H1 (cell line): ENCODE results near the gene DEAF1. TPM values are rescaled to one million over a fixed set of nuclear protein-coding genes. Genes with fewer than 3 reads are reported as not detected.
A peak's percentile ranks its signal among the peaks of the same experiment; 100 is the strongest.

Source experiments
- CTCF ChIA-PET: fragments of 300-600 bp; sonication (Branson Sonifier 250); formaldehyde crosslinking; loops from one replicate; lab custom pipeline; 2021; ENCODE audit not compliant: partially characterized antibody; lab: Charles Lee
- POLR2A ChIA-PET: fragments of 300-600 bp; sonication (Branson Sonifier 250); formaldehyde crosslinking; loops from one replicate; lab custom pipeline; 2021; ENCODE audit warnings: inconsistent platforms; ENCODE audit not compliant: partially characterized antibody; lab: Charles Lee
- DNase-seq, 2 experiments: peaks; one replicate each; pipeline versions ENCODE4 v3.0.0 to v3.0.0-alpha.2; 2010 to 2022; ENCODE audit warnings: low spot score in 2 of 2, low read depth in 1 of 2, mixed read lengths in 1 of 2
- FAIRE-seq: peaks from 2 replicates; lab custom pipeline; 2011; peaks lifted over from hg19 to GRCh38; lab: Jason Lieb, UNC
- H2AFZ ChIP-seq: 2 replicates; pipeline ENCODE4 v1.8.1; 2012; ENCODE audit warnings: low read length, inconsistent platforms
- H2AK5ac ChIP-seq: 2 replicates; pipeline ENCODE4 v1.6.1; 2013; ENCODE audit warnings: low read depth, low read length
- H2BK120ac ChIP-seq: replicated peaks from 2 replicates; pipeline ENCODE3; 2013; ENCODE audit warnings: low read depth, low read length, inconsistent platforms
- H2BK12ac ChIP-seq: 2 replicates; pipeline ENCODE4 v1.6.1; 2013; ENCODE audit warnings: low read depth, low read length
- H2BK15ac ChIP-seq: 2 replicates; pipeline ENCODE4 v1.6.1; 2013; ENCODE audit warnings: low read length
- H2BK20ac ChIP-seq: 2 replicates; pipeline ENCODE4 v1.6.1; 2013; ENCODE audit warnings: low read length
- H2BK5ac ChIP-seq: 2 replicates; pipeline ENCODE4 v1.6.1; 2013; ENCODE audit warnings: low read depth, low read length
- H3K14ac ChIP-seq: 2 replicates; pipeline ENCODE4 v1.6.1; 2013; ENCODE audit warnings: inconsistent platforms; ENCODE audit not compliant: insufficient read length
- H3K18ac ChIP-seq: 2 replicates; pipeline ENCODE4 v1.6.1; 2013; ENCODE audit warnings: low read length; ENCODE audit errors: extremely low read depth
- H3K23ac ChIP-seq: 2 replicates; pipeline ENCODE4 v1.6.1; 2013; ENCODE audit warnings: inconsistent platforms; ENCODE audit not compliant: insufficient read length
- H3K23me2 ChIP-seq: 2 replicates; pipeline ENCODE4 v1.6.1; 2013; ENCODE audit warnings: low read depth, low read length
- H3K27ac ChIP-seq: 2 replicates; pipeline ENCODE4 v1.6.1; 2011; ENCODE audit warnings: low read depth, low read length, inconsistent platforms
- H3K27me3 ChIP-seq, 4 experiments: replicated peaks in 1 of 4; 1 replicate in 1 of 4; 2 replicates in 3 of 4; pipeline versions ENCODE4 v1.6.1 to v1.8.1; 2011 to 2013; ENCODE audit warnings: low read length in 3 of 4, mild to moderate bottlenecking in 3 of 4, inconsistent platforms in 2 of 4, mixed read lengths in 2 of 4, moderate library complexity in 1 of 4; ENCODE audit not compliant: control insufficient read depth in 3 of 4, insufficient read depth in 3 of 4; ENCODE audit errors: extremely low read depth in 1 of 4
- H3K36me3 ChIP-seq, 4 experiments: 2 replicates each; pipeline versions ENCODE4 v1.6.1 to v1.8.1; 2011 to 2013; ENCODE audit warnings: mild to moderate bottlenecking in 4 of 4, low read length in 3 of 4, moderate library complexity in 2 of 4, control low read depth in 1 of 4, inconsistent platforms in 1 of 4; ENCODE audit not compliant: insufficient read depth in 4 of 4, control insufficient read depth in 2 of 4
- H3K4ac ChIP-seq: replicated peaks from 2 replicates; pipeline ENCODE3; 2013; ENCODE audit warnings: low read length, low read depth, mixed read lengths, inconsistent platforms; ENCODE audit not compliant: insufficient read length
- H3K4me1 ChIP-seq, 4 experiments: replicated peaks in 1 of 4; 1 replicate in 1 of 4; 2 replicates in 3 of 4; pipeline versions ENCODE4 v1.6.1 to v1.8.1; 2011 to 2013; ENCODE audit warnings: low read length in 3 of 4, inconsistent platforms in 2 of 4, mixed read lengths in 1 of 4; ENCODE audit not compliant: insufficient read depth in 4 of 4, control insufficient read depth in 3 of 4
- H3K4me2 ChIP-seq, 2 experiments: 2 replicates each; pipeline versions ENCODE4 v1.6.1 to v1.8.1; 2011 to 2013; ENCODE audit warnings: low read depth in 2 of 2, low read length in 2 of 2, control low read depth in 1 of 2, inconsistent platforms in 1 of 2, mild to moderate bottlenecking in 1 of 2; ENCODE audit not compliant: insufficient read depth in 1 of 2
- H3K4me3 ChIP-seq, 4 experiments: fragments of 200-600, 300-600 bp in 1 of 4; sonication (generic), shearing (Covaris generic), sonication (Bioruptor Twin) in 1 of 4; 2 replicates each; pipeline versions ENCODE4 v1.5.1 to v1.8.1; 2011 to 2016; ENCODE audit warnings: low read length in 4 of 4, low read depth in 3 of 4, control low read depth in 2 of 4, inconsistent platforms in 2 of 4, mild to moderate bottlenecking in 2 of 4, mixed read lengths in 1 of 4, moderate library complexity in 1 of 4; ENCODE audit not compliant: insufficient read depth in 2 of 4; ENCODE audit errors: extremely low read depth in 1 of 4
- H3K56ac ChIP-seq: replicated peaks from 2 replicates; pipeline ENCODE3; 2013; ENCODE audit warnings: low read depth, mild to moderate bottlenecking, mixed read lengths, low read length, inconsistent platforms; ENCODE audit not compliant: insufficient read length
- H3K79me1 ChIP-seq: 2 replicates; pipeline ENCODE4 v1.6.1; 2013; ENCODE audit warnings: low read depth, low read length, control low read depth
- H3K79me2 ChIP-seq, 2 experiments: 2 replicates each; pipeline versions ENCODE4 v1.6.1 to v1.8.1; 2012 to 2013; ENCODE audit warnings: low read length in 2 of 2, mild to moderate bottlenecking in 2 of 2, inconsistent platforms in 1 of 2; ENCODE audit not compliant: insufficient read depth in 2 of 2, control insufficient read depth in 1 of 2
- H3K9ac ChIP-seq, 4 experiments: replicated peaks in 1 of 4; 1 replicate in 1 of 4; 2 replicates in 3 of 4; pipeline versions ENCODE4 v1.6.1 to v1.8.1; 2011 to 2013; ENCODE audit warnings: low read depth in 3 of 4, low read length in 3 of 4, control low read depth in 2 of 4, mild to moderate bottlenecking in 2 of 4, moderate library complexity in 2 of 4, inconsistent platforms in 1 of 4; ENCODE audit errors: extremely low read depth in 1 of 4
- H3K9me3 ChIP-seq, 2 experiments: 2 replicates each; pipeline versions ENCODE4 v1.6.1 to v1.8.1; 2012 to 2013; ENCODE audit warnings: mild to moderate bottlenecking in 2 of 2, moderate library complexity in 2 of 2, control low read depth in 1 of 2, inconsistent platforms in 1 of 2, low read depth in 1 of 2, low read length in 1 of 2, mixed read lengths in 1 of 2; ENCODE audit not compliant: insufficient read depth in 2 of 2
- H4K20me1 ChIP-seq, 2 experiments: replicated peaks in 1 of 2; 2 replicates each; pipeline versions ENCODE3 to v1.8.1; 2011 to 2013; ENCODE audit warnings: inconsistent platforms in 2 of 2, low read length in 2 of 2, mild to moderate bottlenecking in 1 of 2; ENCODE audit not compliant: insufficient read depth in 2 of 2, control insufficient read depth in 1 of 2
- H4K5ac ChIP-seq: 2 replicates; pipeline ENCODE4 v1.6.1; 2013; ENCODE audit warnings: low read length, low read depth, mixed read lengths, inconsistent platforms; ENCODE audit not compliant: insufficient read length
- H4K8ac ChIP-seq: 2 replicates; pipeline ENCODE4 v1.8.0; 2013; ENCODE audit warnings: mild to moderate bottlenecking, moderate library complexity, low read length, inconsistent platforms; ENCODE audit not compliant: insufficient read depth; ENCODE audit errors: extremely low read depth
- H4K91ac ChIP-seq: replicated peaks from 2 replicates; pipeline ENCODE3; 2013; ENCODE audit warnings: low read length, mixed read lengths, inconsistent platforms; ENCODE audit not compliant: insufficient read length
- HDAC6 ChIP-seq: IDR thresholded peaks from one replicate; pipeline ENCODE4 v1.7.1; 2012; ENCODE audit warnings: low read depth, mild to moderate bottlenecking, inconsistent platforms, low read length, moderate library complexity
- KDM5A ChIP-seq: fragments of 200-600 bp; IDR thresholded peaks from 2 replicates; pipeline ENCODE4 v1.7.1; 2012; ENCODE audit warnings: mild to moderate bottlenecking, low read length, inconsistent platforms, mixed read lengths
- NRF1 ChIP-seq: IDR thresholded peaks from 2 replicates; pipeline ENCODE4 v1.6.1; 2011; ENCODE audit warnings: mild to moderate bottlenecking, low read depth, low read length, improper control_type of control experiment
- POLR2AphosphoS5 ChIP-seq: IDR thresholded peaks from 2 replicates; pipeline ENCODE4 v1.6.1; 2011; ENCODE audit warnings: low read depth, low read length
- USF2 ChIP-seq: IDR thresholded peaks from 2 replicates; pipeline ENCODE4 v1.6.1; 2011; ENCODE audit warnings: low read length, improper control_type of control experiment
- WGBS, 2 experiments: shearing (Covaris generic) in 1 of 2; methylation state at CpG; one replicate each; pipeline versions ENCODE4 v1.1.6 to v1.1.7; 2013 to 2015; ENCODE audit warnings: low lambda C conversion rate in 2 of 2, mixed read lengths in 2 of 2, inconsistent platforms in 1 of 2, low coverage in 1 of 2, missing lambda C conversion rate in 1 of 2; ENCODE audit not compliant: insufficient replicate concordance in 2 of 2, insufficient coverage in 1 of 2, insufficient read length in 1 of 2; ENCODE audit errors: extremely low coverage in 1 of 2, missing lambda C conversion rate in 1 of 2; 5-methylcytosine and 5-hydroxymethylcytosine counted together
- polyA plus RNA-seq, 7 experiments: library from polyadenylated mRNA; depleted of rRNA in 3 of 7; stranded (reverse) in 5 of 7; unstranded in 2 of 7; fragments of >200 nt in 5 of 7; fragments of 200-250 nt in 2 of 7; gene quantifications; 1 replicate in 5 of 7; 2 replicates in 1 of 7; 4 replicates in 1 of 7; pipeline versions ENCODE4 v1.2.1 to v1.2.3, GENCODE V29; 2011 to 2013; ENCODE audit warnings: missing spikeins in 2 of 7, mixed read lengths in 2 of 7
- total RNA-seq: library from RNA; stranded (reverse); fragmentation: NEBNext Ultra II Directional; extraction: Animal tissue kit (Norgen Biotek cat#: 25700); gene quantifications from 2 replicates; pipeline ENCODE4 v1.2.1, GENCODE V29; 2021

The DEAF1 gene
- total and polyA plus RNA-seq, 2 of the 8 experiments (the other 6 are each of a cell fraction or from before 2014, with no cell fraction given): 47.3 to 58.4 TPM

GRCh38 chr11:641806-642370 is 53.1 kb downstream of the DEAF1 start:
- H3K23me2 ChIP-seq: peaks cover 18% of the 10 kb centered on the region; the same call in 1 of the 2 replicates
- WGBS, 2 experiments: 89% methylated on average over 16 of the region's 19 CpGs; no CpG with 5 or more reads in 1 of the 2 experiments

More at GRCh38 chr11:641806-642370, 53.1 kb downstream of the DEAF1 start:
- H2BK120ac ChIP-seq: no peak overlapping the region
- no peak overlapping the region for H3K23ac ChIP-seq
- DNase-seq (no peak), FAIRE-seq (no peak)
- H3K4me3 ChIP-seq: no peak overlapping the region
- H4K20me1 ChIP-seq: peaks cover 0 to 5% of the 10 kb centered on the region in 2 experiments
- no peak overlapping the region for H3K4me2 ChIP-seq
- H3K9ac ChIP-seq: no peak overlapping the region
- no peak overlapping the region for H2AFZ ChIP-seq
- no peak overlapping the region for H4K5ac ChIP-seq
- H3K79me1 ChIP-seq: no peaks in the 10 kb centered on the region
- no peak overlapping the region for H3K14ac ChIP-seq
- H3K56ac ChIP-seq: no peak overlapping the region
- H3K36me3 ChIP-seq: peaks cover 0 to 3% (median 0%) of the 10 kb centered on the region in 4 experiments; a peak in 1 of 8 replicates
- H3K18ac ChIP-seq: no peak overlapping the region
- TF ChIP-seq USF2 (no peak), NRF1 (no peak), POLR2AphosphoS5 (no peak; the same call in 1 of the 2 replicates), KDM5A (no peak), HDAC6 (no peak)
- no peak overlapping the region for H2BK15ac ChIP-seq
- H2AK5ac ChIP-seq: no peak overlapping the region
- no peak overlapping the region for H4K91ac ChIP-seq
- H3K4me1 ChIP-seq: peaks cover 0 to 28% (median 18%) of the 10 kb centered on the region in 4 experiments; a peak in 6 of 7 replicates
- ChIA-PET CTCF (interaction anchor here (1.0 to 1.8 kb wide), 5 partner anchors 17 to 115 kb away, joined by 3 to 4 read pairs (median 3); partner anchors contain the start of gene TALDO1), POLR2A (interaction anchor here (0.6 to 1.6 kb wide), 15 partner anchors 17 to 201 kb away, joined by 3 to 10 read pairs (median 3); partner anchors contain the start of genes POLR2L and TSPAN4)
- no peak overlapping the region for H3K4ac ChIP-seq
- no peaks in the 10 kb centered on the region; a peak in 1 of 4 replicates for H3K9me3 ChIP-seq
- H2BK5ac ChIP-seq: 0 out of 2 replicates have a peak overlapping the region, but pooled peaks have one; percentile 35
- no peaks in the 10 kb centered on the region for H3K79me2 ChIP-seq
- no peak overlapping the region for H4K8ac ChIP-seq
- H3K27ac ChIP-seq: 0 out of 2 replicates have a peak overlapping the region, but pooled peaks have one; percentile 13
- no peak overlapping the region for H2BK20ac ChIP-seq
- H2BK12ac ChIP-seq: no peak overlapping the region
- peaks cover 12 to 32% (median 28%) of the 10 kb centered on the region in 4 experiments for H3K27me3 ChIP-seq
